HepG2 (cell line): Measurements from ENCODE around the gene SMIM13. TPM values are rescaled to one million over a fixed set of nuclear protein-coding genes. Genes with fewer than 3 reads are reported as not detected.

Experiments
- ATAC-seq: fragments of 200-7000 bp; cut with Tn5 transposase; 3 replicates; pipeline ENCODE4 v1.9.1; 2020; ENCODE audit warnings: mild to moderate bottlenecking, moderate library complexity
- BruUV-seq: library from RNA; stranded (reverse); fragments of 400-500 nt; replicated peaks from 2 replicates; lab custom pipeline; 2021; lab: Mats Ljungman, UMichigan
- CTCF ChIA-PET: fragments of 300-600 bp; formaldehyde crosslinking; extraction: SDS; loops from one replicate; lab custom pipeline; 2021; ENCODE audit warnings: low total read pairs, inconsistent platforms, low intra/inter-chr PET ratio; lab: Yijun Ruan, JAX
- POLR2A ChIA-PET: fragments of 350-600 bp; sonication (Branson Sonifier 250); formaldehyde crosslinking; loops from one replicate; lab custom pipeline; 2020; ENCODE audit warnings: antibody characterized with exemption, inconsistent platforms; lab: Yijun Ruan, JAX
- DNase-seq: peaks from one replicate; pipeline ENCODE4 v3.0.0-alpha.2; 2015; ENCODE audit warnings: low spot score
- FAIRE-seq: peaks from 3 replicates; lab custom pipeline; 2011; peaks lifted over from hg19 to GRCh38; lab: Jason Lieb, UNC
- H2AFZ ChIP-seq: one replicate; pipeline ENCODE4 v1.6.1; 2011; ENCODE audit warnings: low read length, inconsistent platforms
- H3K27ac ChIP-seq: fragments of 300-600 bp; 3 replicates; pipeline ENCODE4 v1.8.0; 2011; ENCODE audit warnings: mixed run types, mild to moderate bottlenecking, mixed read lengths, low read length, inconsistent platforms; ENCODE audit not compliant: insufficient read depth; ENCODE audit errors: extremely low read length
- H3K27me3 ChIP-seq, 2 experiments: fragments of 200-600 bp in 1 of 2; 2 replicates in 1 of 2; 3 replicates in 1 of 2; pipeline versions ENCODE4 v1.6.0 to v1.8.0; 2011; ENCODE audit warnings: low read length in 2 of 2, mild to moderate bottlenecking in 2 of 2, moderate library complexity in 2 of 2, inconsistent platforms in 1 of 2; ENCODE audit not compliant: insufficient read depth in 2 of 2, control insufficient read depth in 1 of 2
- H3K36me3 ChIP-seq, 2 experiments: fragments of 200-600 bp in 1 of 2; replicated peaks in 1 of 2; 2 replicates in 1 of 2; 3 replicates in 1 of 2; pipeline versions ENCODE4 v1.5.1 to v1.8.0; 2011; ENCODE audit warnings: low read length in 2 of 2, inconsistent platforms in 1 of 2; ENCODE audit not compliant: insufficient read depth in 2 of 2, control insufficient read depth in 1 of 2
- H3K4me1 ChIP-seq: 2 replicates; pipeline ENCODE4 v1.5.1; 2012; ENCODE audit warnings: low read length, inconsistent platforms; ENCODE audit not compliant: insufficient read depth
- H3K4me2 ChIP-seq: 2 replicates; pipeline ENCODE4 v1.6.0; 2011; ENCODE audit warnings: low read depth, low read length, inconsistent platforms
- H3K4me3 ChIP-seq, 3 experiments: fragments of 200-600 bp in 1 of 3; sonication (generic), shearing (Covaris generic) in 1 of 3; replicated peaks in 1 of 3; 2 replicates each; pipeline ENCODE4 v1.5.1; 2011 to 2016; ENCODE audit warnings: low read length in 3 of 3, inconsistent platforms in 2 of 3, low read depth in 2 of 3, mild to moderate bottlenecking in 2 of 3, control low read depth in 1 of 3, mixed read lengths in 1 of 3; ENCODE audit not compliant: insufficient read depth in 1 of 3
- H3K79me2 ChIP-seq: one replicate; pipeline ENCODE4 v1.6.1; 2011; ENCODE audit warnings: low read length, inconsistent platforms; ENCODE audit not compliant: insufficient read depth
- H3K9ac ChIP-seq: 2 replicates; pipeline ENCODE4 v1.6.0; 2011; ENCODE audit warnings: mild to moderate bottlenecking, low read depth, low read length, inconsistent platforms; ENCODE audit not compliant: insufficient read depth
- H3K9me3 ChIP-seq: 2 replicates; pipeline ENCODE4 v1.5.1; 2012; ENCODE audit warnings: mild to moderate bottlenecking, low read length
- H4K20me1 ChIP-seq: 2 replicates; pipeline ENCODE4 v1.6.0; 2011; ENCODE audit warnings: inconsistent platforms, mild to moderate bottlenecking, low read length, moderate library complexity; ENCODE audit not compliant: insufficient read depth
- CBX2 ChIP-seq, 2 experiments: fragments of 200-600 bp in 1 of 2; sonication (generic); formaldehyde crosslinking in 1 of 2; IDR thresholded peaks; 2 replicates each; pipeline versions ENCODE4 v1.7.0 to v1.8.1; 2018 to 2022; ENCODE audit warnings: low read depth in 2 of 2, low read length in 1 of 2, mild to moderate bottlenecking in 1 of 2, missing genetic modification reagents in 1 of 2
- LCORL ChIP-seq, 2 experiments: fragments of 450-650 bp in 1 of 2; sonication (generic) in 1 of 2; formaldehyde crosslinking in 1 of 2; IDR thresholded peaks; 2 replicates each; pipeline versions ENCODE4 v1.5.0 to v1.6.1; 2017 to 2020; ENCODE audit warnings: antibody characterized with exemption in 1 of 2, missing genetic modification reagents in 1 of 2
- REXO4 ChIP-seq: sonication (generic); formaldehyde crosslinking; IDR thresholded peaks from 2 replicates; pipeline ENCODE4 v1.8.0; 2022; ENCODE audit warnings: missing genetic modification reagents, mild to moderate bottlenecking, borderline replicate concordance
- ZNF33B ChIP-seq: sonication (generic); formaldehyde crosslinking; IDR thresholded peaks from 2 replicates; pipeline ENCODE4 v1.5.1; 2020; ENCODE audit warnings: mild to moderate bottlenecking, missing genetic modification reagents
- WGBS: methylation state at CpG from one replicate; pipeline ENCODE4 v1.1.6; 2017; ENCODE audit warnings: low lambda C conversion rate; 5-methylcytosine and 5-hydroxymethylcytosine counted together
- in situ Hi-C: cut with HindIII; loops from 2 replicates; pipeline ENCODE4 v1.10.0; 2017; ENCODE audit warnings: low pct_unique_long_range_greater_than_20kb; ENCODE audit not compliant: extremely low pct_ligation_motif_present
- intact Hi-C: fragments of 100-400 bp; cut with micrococcal nuclease; formaldehyde crosslinking; loops from one replicate; pipeline ENCODE4 v1.10.0; 2022; ENCODE audit not compliant: unreplicated experiment
- polyA plus RNA-seq, 8 experiments: library from polyadenylated mRNA; depleted of rRNA in 3 of 8; stranded (reverse) in 7 of 8; unstranded in 1 of 8; fragments of >200 nt; fragmentation: Illumina TruSeq in 4 of 8; extraction: Trizol in 4 of 8; gene quantifications; 2 replicates each; pipeline versions ENCODE4 v1.2.1 to v1.2.3, GENCODE V29; 2011 to 2016; ENCODE audit warnings: low read depth in 4 of 8, missing spikeins in 1 of 8, mixed read lengths in 1 of 8; ENCODE audit not compliant: insufficient read depth in 1 of 8
- total RNA-seq, 5 experiments: library from RNA; depleted of rRNA; stranded (reverse); fragments of >200 nt; fragmentation: Illumina TruSeq; extraction: Trizol; gene quantifications; 2 replicates each; pipeline ENCODE4 v1.2.3, GENCODE V29; 2016; ENCODE audit warnings: low read depth in 1 of 5
- TF ChIP-seq, protein P1 (sequence below): sonication (generic); formaldehyde crosslinking; IDR thresholded peaks from 2 replicates; pipeline ENCODE4 v1.5.1; 2020; ENCODE audit warnings: missing genetic modification reagents, mild to moderate bottlenecking, borderline replicate concordance
- TF ChIP-seq, protein P2 (sequence below): IDR thresholded peaks from 2 replicates; pipeline ENCODE4 v1.4.0; 2020; ENCODE audit warnings: mild to moderate bottlenecking, missing genetic modification reagents

SMIM13 gene
- total and polyA plus RNA-seq, 2 of the 13 experiments (the other 11 are each of a cell fraction or from before 2014, with no cell fraction given): 2.7 to 10.2 TPM

DNA sequence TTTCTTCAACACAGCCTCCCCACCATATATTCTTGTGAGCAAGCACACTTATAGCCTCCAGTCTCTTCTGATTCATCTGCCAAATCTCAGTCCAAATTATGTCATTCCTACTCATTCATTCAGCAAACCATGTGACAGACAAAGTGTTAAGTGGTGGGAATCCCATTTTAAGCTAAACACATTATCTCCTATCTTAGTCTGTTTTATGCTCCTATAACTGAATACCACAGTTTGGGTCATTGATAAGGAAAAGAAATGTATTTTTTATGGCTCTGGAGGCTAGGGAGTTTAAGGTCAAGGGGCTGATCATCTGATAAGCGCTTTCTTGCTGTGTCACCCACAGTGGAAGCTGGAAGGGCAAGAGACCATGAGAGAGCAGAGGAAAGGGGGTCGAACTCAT is 23.9 kb upstream of the SMIM13 start:
- Histone ChIP-seq H2AFZ (no peak overlapping the region), H3K4me2 (no peak overlapping the region), H4K20me1 (no peaks in the 10 kb centered on the region), H3K79me2 (no peaks in the 10 kb centered on the region), H3K9ac (no peak overlapping the region), H3K27ac (no peak overlapping the region), H3K4me3 (no peak overlapping the region), H3K36me3 (no peaks in the 10 kb centered on the region), H3K9me3 (no peaks in the 10 kb centered on the region), H3K27me3 (no peaks in the 10 kb centered on the region; a peak in 1 of 5 replicates), H3K4me1 (peaks cover 47% of the 10 kb centered on the region)
- no peak for FAIRE-seq
- ChIA-PET CTCF (interaction anchor here (1.3 to 4.2 kb wide), 4 partner anchors 25 to 427 kb away, joined by 5 to 130 read pairs (median 22); partner anchors contain the start of gene ELOVL2), POLR2A (no interaction called here)
- intact Hi-C loops (loop anchor here (1.0 to 2.0 kb wide), 3 partner anchors 118 to 505 kb away; no protein-coding TSS in a partner anchor), in situ Hi-C loops (loop anchor here (5.0 to 25.0 kb wide), 2 partner anchors 117 to 582 kb away; no protein-coding TSS in a partner anchor)
- 60% methylated on average over 2 of the region's 2 CpGs for WGBS
- TF ChIP-seq CBX2 (IDR thresholded peaks at IDR 0.05; ENCODE audit: low read depth, low read length) (no peak), CBX2 (CRISPR knock-in tag; IDR thresholded peaks at IDR 0.05; ENCODE audit: low read depth) (no peak), ZNF33B (CRISPR knock-in tag) (no peak), REXO4 (CRISPR knock-in tag) (no peak), LCORL (IDR thresholded peaks at IDR 0.05) (no peak), LCORL (CRISPR knock-in tag; IDR thresholded peaks at IDR 0.05) (no peak)
- TF ChIP-seq, protein P1, sequence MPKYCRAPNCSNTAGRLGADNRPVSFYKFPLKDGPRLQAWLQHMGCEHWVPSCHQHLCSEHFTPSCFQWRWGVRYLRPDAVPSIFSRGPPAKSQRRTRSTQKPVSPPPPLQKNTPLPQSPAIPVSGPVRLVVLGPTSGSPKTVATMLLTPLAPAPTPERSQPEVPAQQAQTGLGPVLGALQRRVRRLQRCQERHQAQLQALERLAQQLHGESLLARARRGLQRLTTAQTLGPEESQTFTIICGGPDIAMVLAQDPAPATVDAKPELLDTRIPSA (CRISPR knock-in tag): no peak
- TF ChIP-seq, protein P2, sequence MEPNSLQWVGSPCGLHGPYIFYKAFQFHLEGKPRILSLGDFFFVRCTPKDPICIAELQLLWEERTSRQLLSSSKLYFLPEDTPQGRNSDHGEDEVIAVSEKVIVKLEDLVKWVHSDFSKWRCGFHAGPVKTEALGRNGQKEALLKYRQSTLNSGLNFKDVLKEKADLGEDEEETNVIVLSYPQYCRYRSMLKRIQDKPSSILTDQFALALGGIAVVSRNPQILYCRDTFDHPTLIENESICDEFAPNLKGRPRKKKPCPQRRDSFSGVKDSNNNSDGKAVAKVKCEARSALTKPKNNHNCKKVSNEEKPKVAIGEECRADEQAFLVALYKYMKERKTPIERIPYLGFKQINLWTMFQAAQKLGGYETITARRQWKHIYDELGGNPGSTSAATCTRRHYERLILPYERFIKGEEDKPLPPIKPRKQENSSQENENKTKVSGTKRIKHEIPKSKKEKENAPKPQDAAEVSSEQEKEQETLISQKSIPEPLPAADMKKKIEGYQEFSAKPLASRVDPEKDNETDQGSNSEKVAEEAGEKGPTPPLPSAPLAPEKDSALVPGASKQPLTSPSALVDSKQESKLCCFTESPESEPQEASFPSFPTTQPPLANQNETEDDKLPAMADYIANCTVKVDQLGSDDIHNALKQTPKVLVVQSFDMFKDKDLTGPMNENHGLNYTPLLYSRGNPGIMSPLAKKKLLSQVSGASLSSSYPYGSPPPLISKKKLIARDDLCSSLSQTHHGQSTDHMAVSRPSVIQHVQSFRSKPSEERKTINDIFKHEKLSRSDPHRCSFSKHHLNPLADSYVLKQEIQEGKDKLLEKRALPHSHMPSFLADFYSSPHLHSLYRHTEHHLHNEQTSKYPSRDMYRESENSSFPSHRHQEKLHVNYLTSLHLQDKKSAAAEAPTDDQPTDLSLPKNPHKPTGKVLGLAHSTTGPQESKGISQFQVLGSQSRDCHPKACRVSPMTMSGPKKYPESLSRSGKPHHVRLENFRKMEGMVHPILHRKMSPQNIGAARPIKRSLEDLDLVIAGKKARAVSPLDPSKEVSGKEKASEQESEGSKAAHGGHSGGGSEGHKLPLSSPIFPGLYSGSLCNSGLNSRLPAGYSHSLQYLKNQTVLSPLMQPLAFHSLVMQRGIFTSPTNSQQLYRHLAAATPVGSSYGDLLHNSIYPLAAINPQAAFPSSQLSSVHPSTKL (CRISPR knock-in tag): no peak
- no peak for ATAC-seq
- BruUV-seq: no TSS peak
- no peak for DNase-seq
